ENCODE measurements around the gene EYS.

DNA sequence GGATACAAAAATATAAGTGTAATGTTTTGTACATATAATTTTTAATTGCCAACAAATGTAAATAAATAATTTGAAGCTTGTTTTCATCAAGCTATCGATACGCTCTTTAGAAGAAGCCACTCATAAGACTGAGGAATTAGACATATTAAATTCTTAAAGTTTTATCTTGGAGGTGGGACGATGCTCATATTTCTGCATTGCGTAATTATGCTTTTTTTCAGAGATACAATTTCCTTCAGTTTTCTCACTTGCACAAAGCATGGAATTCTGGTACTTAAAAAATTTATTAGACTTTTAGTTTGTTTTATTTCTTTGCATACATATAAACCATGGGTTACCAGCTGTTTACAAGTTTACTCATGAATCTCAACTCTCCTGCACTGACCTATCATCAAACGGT is 980.0 kb downstream of the EYS start:
- TF ChIP-seq, protein P1, sequence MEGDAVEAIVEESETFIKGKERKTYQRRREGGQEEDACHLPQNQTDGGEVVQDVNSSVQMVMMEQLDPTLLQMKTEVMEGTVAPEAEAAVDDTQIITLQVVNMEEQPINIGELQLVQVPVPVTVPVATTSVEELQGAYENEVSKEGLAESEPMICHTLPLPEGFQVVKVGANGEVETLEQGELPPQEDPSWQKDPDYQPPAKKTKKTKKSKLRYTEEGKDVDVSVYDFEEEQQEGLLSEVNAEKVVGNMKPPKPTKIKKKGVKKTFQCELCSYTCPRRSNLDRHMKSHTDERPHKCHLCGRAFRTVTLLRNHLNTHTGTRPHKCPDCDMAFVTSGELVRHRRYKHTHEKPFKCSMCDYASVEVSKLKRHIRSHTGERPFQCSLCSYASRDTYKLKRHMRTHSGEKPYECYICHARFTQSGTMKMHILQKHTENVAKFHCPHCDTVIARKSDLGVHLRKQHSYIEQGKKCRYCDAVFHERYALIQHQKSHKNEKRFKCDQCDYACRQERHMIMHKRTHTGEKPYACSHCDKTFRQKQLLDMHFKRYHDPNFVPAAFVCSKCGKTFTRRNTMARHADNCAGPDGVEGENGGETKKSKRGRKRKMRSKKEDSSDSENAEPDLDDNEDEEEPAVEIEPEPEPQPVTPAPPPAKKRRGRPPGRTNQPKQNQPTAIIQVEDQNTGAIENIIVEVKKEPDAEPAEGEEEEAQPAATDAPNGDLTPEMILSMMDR (IDR thresholded peaks at IDR 0.05): no peak
- TF ChIP-seq POLR2A (IDR thresholded peaks at IDR 0.05; ENCODE audit: low read depth) (no peak), POLR2AphosphoS5 (IDR thresholded peaks at IDR 0.05) (no peak), EP300 (IDR thresholded peaks at IDR 0.05) (no peak)
